ENCODE data around the gene YIF1A.

- TF ChIP-seq CTCF (IDR thresholded peaks at IDR 0.05) (no peak), POLR2AphosphoS5 (IDR thresholded peaks at IDR 0.05) (no peak), EP300 (IDR thresholded peaks at IDR 0.05) (no peak)
Measured at GRCh38 chr11:66334605-66335442, 45.9 kb upstream of the YIF1A start.

Data from stomach (tissue), 4 donors.